Fibroblast of villous mesenchyme (primary cell): Measurements from ENCODE around the gene PTDSS2. TPM values are rescaled to one million over a fixed set of nuclear protein-coding genes. Genes with fewer than 3 reads are reported as not detected.
"Not testable (repeated sequence)": the region's sequence is repeated elsewhere in the genome, so short reads cannot be mapped to it uniquely, and the experiment has no call there.

Experiments used
- DNase-seq: peaks from one replicate; pipeline ENCODE4 v3.0.0-alpha.2; 2010; ENCODE audit warnings: low read depth
- H3K4me3 ChIP-seq: 2 replicates; pipeline ENCODE4 v1.5.1; 2011; ENCODE audit warnings: low read depth, mild to moderate bottlenecking, low read length
- CTCF ChIP-seq: IDR thresholded peaks from 2 replicates; pipeline ENCODE4 v1.5.1; 2012; ENCODE audit warnings: low read depth, mild to moderate bottlenecking, low read length; ENCODE audit not compliant: insufficient read depth
- total RNA-seq: library from RNA; depleted of rRNA; stranded (reverse); fragments of >200 nt; gene quantifications from 2 replicates; pipeline ENCODE4 v1.2.3, GENCODE V29; 2012

PTDSS2 gene
- total RNA-seq, 1 donor = 31.5 TPM

DNA sequence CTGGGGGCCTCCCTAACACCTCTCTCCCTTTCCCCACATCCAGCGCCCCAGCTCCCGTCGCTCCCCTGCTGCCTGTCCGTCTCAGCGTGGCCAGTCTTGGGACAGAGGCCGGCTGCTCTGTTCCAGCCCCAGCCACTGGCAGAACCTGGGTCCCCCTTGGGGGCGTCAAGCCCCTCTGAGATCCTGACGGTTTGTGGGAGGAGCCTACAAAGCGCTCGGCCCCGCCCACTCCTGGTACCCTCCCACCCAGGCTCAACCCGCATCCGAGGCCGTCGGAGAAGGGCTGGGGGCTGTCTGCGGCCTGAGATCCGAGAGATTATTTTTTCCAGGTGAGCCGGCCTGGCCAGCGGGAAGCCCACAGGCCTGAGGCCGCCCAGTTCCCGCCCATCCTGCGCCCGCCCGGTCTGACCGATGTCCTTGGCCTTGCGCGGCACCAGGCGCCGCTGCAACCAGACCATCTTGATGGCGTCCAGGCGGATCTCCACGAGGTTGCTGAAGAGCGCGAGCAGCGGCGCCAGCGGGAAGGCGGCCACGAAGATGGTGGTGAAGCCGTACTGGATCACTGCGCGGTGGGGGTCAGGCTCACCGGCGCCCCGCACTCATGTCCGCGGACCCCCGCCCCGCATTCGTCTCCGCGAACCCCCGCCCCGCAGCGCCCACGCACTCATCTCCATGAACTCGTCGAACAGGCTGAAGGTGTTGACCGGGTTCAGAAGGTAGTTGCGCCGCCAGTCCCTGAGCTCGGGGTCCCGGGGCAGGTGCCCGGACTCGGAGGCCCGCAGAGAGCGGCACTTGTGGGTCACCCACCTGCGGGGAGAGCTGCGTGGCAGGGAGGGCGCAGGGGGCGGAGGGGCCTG, 29.8 kb upstream of the PTDSS2 start:
- no peak for DNase-seq
- no peak overlapping the region for H3K4me3 ChIP-seq
- no peak for TF ChIP-seq CTCF

DNA sequence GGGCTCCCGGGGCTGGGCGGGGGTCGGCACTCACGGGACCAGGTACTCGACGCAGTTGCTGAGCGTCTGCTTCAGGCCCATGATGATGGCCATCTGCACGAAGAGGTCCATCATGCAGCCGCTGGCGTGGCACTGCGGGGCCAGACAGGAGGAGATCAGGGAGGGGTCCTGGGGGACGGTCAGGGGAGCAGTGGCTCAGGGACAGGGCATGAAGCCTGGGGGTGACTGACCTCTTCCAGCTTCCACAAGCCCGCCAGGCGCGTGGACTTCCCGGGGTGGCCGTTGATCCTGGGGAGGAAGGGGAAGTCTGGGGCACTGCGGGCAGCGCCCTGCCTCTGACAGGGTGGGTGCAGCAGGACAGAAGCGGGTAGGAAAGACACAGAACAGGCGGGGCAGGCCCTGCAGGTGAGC, 29.2 kb upstream of the PTDSS2 start:
- DNase-seq = no peak
- TF ChIP-seq CTCF = no peak
- no peak overlapping the region for H3K4me3 ChIP-seq

DNA sequence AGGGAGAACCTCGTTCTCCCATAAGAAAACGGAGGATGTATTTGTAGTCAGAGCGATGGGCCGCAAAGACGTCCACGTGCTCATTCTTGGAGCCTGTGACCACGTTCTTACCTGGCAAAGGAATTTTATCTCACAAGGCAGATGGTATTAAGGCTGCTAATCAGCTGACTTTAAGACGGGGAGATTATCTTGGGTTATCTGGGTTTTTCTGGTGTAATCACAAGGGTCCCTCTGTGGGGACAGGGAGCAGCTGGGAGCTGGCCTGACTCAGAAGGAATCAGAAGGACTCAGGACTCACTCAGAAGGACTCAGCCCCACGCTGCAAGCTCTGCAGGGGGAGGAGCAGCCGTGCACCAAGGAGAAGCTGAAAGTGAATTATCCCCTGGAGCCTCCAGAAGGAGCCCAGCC, 27.8 kb upstream of the PTDSS2 start:
- no peak for DNase-seq
- H3K4me3 ChIP-seq = no peak overlapping the region
- no peak for TF ChIP-seq CTCF

DNA sequence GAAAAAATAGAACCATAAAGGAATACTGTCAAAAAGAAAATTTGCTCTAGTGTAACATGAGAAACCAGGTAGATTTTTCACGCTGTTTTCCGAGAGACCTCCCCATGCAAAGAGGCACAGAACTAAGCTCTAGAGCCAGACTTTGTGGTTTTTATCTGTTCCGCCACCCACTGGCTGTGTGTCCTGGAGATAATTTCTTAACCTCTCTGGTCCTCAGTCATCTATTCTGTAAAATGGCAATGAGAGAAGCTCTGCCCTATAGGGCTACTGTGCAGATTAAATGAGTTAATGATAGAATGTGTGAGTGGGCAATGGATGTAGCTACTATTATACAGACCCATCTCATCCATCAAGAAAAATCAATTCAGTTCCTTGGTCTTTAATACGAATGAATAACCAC, 25.8 kb upstream of the PTDSS2 start:
- no peak for DNase-seq
- no peak overlapping the region for H3K4me3 ChIP-seq
- no peak for TF ChIP-seq CTCF

- not testable (repeated sequence) for DNase-seq
Observed at GRCh38 chr11:424766-425165, 25.3 kb upstream of the PTDSS2 start.

GRCh38 chr11:425301-425700, 24.8 kb upstream of the PTDSS2 start:
- H3K4me3 ChIP-seq = no peak overlapping the region
- no peak for TF ChIP-seq CTCF
- DNase-seq = no peak

More at GRCh38 chr11:424766-425165, 25.3 kb upstream of the PTDSS2 start:
- H3K4me3 ChIP-seq = not testable (repeated sequence)

DNA sequence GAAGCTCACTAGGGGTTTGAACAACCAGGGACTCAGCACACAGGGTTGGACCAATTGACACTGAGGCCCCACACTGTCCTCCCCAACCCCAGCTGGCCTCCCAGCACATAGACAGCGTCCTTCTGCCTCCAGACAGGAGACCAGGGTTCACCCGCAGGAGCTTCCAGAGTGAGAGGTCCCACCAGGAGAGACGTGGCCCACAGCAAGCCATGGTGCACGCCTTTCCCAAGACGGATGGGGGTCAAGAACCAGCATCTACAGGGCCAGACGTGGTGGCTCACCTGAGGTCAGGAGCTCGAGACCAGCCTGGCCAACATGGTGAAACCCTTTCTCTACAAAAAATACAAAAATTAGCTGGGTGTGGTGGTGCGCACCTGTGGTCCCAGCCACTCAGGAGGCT, 23.2 kb upstream of the PTDSS2 start:
- no peak for TF ChIP-seq CTCF
- no peak overlapping the region for H3K4me3 ChIP-seq
- no peak for DNase-seq
